ENCODE results near the gene RNF223. TPM values are rescaled to one million over a fixed set of nuclear protein-coding genes. Genes with fewer than 3 reads are reported as not detected.

The RNF223 gene
- total and polyA plus RNA-seq, 2 of the 8 experiments (the other 6 are each of a cell fraction or from before 2014, with no cell fraction given), result not detected

DNA sequence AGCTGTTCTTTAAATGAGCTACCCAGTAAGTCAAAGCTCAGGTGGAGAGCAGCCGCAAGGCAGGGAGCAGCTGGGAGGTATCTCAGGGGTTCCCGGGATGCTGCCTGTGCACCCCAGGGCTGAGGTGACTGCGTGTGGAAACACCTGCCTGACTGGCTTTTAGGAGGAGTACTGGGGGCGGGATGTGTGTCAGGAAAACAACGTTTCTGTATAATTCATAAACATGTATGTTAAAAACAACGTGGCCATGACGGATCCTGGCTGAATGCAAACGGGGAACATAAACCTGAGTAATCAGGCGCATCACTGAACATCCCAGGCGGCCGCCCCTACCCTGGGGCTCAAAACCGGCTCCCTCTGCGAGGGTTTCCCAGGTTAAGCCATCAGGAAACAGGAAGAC is 40.3 kb upstream of the RNF223 start (continued):
- TF ChIP-seq, protein P1, sequence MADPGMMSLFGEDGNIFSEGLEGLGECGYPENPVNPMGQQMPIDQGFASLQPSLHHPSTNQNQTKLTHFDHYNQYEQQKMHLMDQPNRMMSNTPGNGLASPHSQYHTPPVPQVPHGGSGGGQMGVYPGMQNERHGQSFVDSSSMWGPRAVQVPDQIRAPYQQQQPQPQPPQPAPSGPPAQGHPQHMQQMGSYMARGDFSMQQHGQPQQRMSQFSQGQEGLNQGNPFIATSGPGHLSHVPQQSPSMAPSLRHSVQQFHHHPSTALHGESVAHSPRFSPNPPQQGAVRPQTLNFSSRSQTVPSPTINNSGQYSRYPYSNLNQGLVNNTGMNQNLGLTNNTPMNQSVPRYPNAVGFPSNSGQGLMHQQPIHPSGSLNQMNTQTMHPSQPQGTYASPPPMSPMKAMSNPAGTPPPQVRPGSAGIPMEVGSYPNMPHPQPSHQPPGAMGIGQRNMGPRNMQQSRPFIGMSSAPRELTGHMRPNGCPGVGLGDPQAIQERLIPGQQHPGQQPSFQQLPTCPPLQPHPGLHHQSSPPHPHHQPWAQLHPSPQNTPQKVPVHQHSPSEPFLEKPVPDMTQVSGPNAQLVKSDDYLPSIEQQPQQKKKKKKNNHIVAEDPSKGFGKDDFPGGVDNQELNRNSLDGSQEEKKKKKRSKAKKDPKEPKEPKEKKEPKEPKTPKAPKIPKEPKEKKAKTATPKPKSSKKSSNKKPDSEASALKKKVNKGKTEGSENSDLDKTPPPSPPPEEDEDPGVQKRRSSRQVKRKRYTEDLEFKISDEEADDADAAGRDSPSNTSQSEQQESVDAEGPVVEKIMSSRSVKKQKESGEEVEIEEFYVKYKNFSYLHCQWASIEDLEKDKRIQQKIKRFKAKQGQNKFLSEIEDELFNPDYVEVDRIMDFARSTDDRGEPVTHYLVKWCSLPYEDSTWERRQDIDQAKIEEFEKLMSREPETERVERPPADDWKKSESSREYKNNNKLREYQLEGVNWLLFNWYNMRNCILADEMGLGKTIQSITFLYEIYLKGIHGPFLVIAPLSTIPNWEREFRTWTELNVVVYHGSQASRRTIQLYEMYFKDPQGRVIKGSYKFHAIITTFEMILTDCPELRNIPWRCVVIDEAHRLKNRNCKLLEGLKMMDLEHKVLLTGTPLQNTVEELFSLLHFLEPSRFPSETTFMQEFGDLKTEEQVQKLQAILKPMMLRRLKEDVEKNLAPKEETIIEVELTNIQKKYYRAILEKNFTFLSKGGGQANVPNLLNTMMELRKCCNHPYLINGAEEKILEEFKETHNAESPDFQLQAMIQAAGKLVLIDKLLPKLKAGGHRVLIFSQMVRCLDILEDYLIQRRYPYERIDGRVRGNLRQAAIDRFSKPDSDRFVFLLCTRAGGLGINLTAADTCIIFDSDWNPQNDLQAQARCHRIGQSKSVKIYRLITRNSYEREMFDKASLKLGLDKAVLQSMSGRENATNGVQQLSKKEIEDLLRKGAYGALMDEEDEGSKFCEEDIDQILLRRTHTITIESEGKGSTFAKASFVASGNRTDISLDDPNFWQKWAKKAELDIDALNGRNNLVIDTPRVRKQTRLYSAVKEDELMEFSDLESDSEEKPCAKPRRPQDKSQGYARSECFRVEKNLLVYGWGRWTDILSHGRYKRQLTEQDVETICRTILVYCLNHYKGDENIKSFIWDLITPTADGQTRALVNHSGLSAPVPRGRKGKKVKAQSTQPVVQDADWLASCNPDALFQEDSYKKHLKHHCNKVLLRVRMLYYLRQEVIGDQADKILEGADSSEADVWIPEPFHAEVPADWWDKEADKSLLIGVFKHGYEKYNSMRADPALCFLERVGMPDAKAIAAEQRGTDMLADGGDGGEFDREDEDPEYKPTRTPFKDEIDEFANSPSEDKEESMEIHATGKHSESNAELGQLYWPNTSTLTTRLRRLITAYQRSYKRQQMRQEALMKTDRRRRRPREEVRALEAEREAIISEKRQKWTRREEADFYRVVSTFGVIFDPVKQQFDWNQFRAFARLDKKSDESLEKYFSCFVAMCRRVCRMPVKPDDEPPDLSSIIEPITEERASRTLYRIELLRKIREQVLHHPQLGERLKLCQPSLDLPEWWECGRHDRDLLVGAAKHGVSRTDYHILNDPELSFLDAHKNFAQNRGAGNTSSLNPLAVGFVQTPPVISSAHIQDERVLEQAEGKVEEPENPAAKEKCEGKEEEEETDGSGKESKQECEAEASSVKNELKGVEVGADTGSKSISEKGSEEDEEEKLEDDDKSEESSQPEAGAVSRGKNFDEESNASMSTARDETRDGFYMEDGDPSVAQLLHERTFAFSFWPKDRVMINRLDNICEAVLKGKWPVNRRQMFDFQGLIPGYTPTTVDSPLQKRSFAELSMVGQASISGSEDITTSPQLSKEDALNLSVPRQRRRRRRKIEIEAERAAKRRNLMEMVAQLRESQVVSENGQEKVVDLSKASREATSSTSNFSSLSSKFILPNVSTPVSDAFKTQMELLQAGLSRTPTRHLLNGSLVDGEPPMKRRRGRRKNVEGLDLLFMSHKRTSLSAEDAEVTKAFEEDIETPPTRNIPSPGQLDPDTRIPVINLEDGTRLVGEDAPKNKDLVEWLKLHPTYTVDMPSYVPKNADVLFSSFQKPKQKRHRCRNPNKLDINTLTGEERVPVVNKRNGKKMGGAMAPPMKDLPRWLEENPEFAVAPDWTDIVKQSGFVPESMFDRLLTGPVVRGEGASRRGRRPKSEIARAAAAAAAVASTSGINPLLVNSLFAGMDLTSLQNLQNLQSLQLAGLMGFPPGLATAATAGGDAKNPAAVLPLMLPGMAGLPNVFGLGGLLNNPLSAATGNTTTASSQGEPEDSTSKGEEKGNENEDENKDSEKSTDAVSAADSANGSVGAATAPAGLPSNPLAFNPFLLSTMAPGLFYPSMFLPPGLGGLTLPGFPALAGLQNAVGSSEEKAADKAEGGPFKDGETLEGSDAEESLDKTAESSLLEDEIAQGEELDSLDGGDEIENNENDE (IDR thresholded peaks at IDR 0.05; ENCODE audit: insufficient replicate concordance, low read length), result no peak
- TF ChIP-seq GTF2F1 (IDR thresholded peaks at IDR 0.05; ENCODE audit: borderline replicate concordance, low read depth, low read length), result no peak

Measured in H1 (cell line).